Endothelial cell of umbilical vein (primary cell): ENCODE results near the gene ZNF324. TPM values are rescaled to one million over a fixed set of nuclear protein-coding genes. Genes with fewer than 3 reads are reported as not detected.

ENCODE experiments used
- BruUV-seq: library from RNA; stranded (reverse); fragments of 400-500 nt; replicated peaks from 2 replicates; lab custom pipeline; 2021; lab: Mats Ljungman, UMichigan
- CTCF ChIA-PET: fragments of 300-600, 350-600 bp; sonication (Branson Sonifier 250); formaldehyde crosslinking; loops from one replicate; lab custom pipeline; 2021; ENCODE audit warnings: antibody characterized with exemption, inconsistent platforms; lab: Charles Lee
- POLR2A ChIA-PET: fragments of 300-600, 350-600 bp; sonication (Branson Sonifier 250); formaldehyde crosslinking; loops from one replicate; lab custom pipeline; 2021; ENCODE audit warnings: antibody characterized with exemption, inconsistent platforms; lab: Charles Lee
- DNase-seq: peaks from one replicate; pipeline ENCODE4 v3.0.0-alpha.2; 2011; ENCODE audit warnings: low read depth, low spot score
- FAIRE-seq: peaks from 2 replicates; lab custom pipeline; 2011; peaks lifted over from hg19 to GRCh38; lab: Jason Lieb, UNC
- H2AFZ ChIP-seq: 2 replicates; pipeline ENCODE4 v1.6.0; 2012; ENCODE audit warnings: low read depth, low read length, control low read depth, inconsistent platforms
- H3K27ac ChIP-seq: 2 replicates; pipeline ENCODE4 v1.5.1; 2011; ENCODE audit warnings: low read depth, mild to moderate bottlenecking, control low read depth, low read length, moderate library complexity; ENCODE audit not compliant: insufficient read depth
- H3K27me3 ChIP-seq, 2 experiments: 2 replicates each; pipeline versions ENCODE4 v1.6.0 to v1.6.1; 2011; ENCODE audit warnings: low read length in 2 of 2, mixed read lengths in 1 of 2; ENCODE audit not compliant: control insufficient read depth in 2 of 2, insufficient read depth in 2 of 2
- H3K36me3 ChIP-seq, 2 experiments: 2 replicates in 1 of 2; 3 replicates in 1 of 2; pipeline ENCODE4 v1.5.1; 2011; ENCODE audit warnings: low read length in 2 of 2, mild to moderate bottlenecking in 1 of 2, moderate library complexity in 1 of 2; ENCODE audit not compliant: control insufficient read depth in 2 of 2, insufficient read depth in 2 of 2; ENCODE audit errors: extremely low read depth in 1 of 2
- H3K4me1 ChIP-seq: 3 replicates; pipeline ENCODE4 v1.5.1; 2011; ENCODE audit warnings: mild to moderate bottlenecking, low read length; ENCODE audit not compliant: control insufficient read depth, insufficient read depth; ENCODE audit errors: extremely low read depth
- H3K4me2 ChIP-seq: 2 replicates; pipeline ENCODE4 v1.6.1; 2011; ENCODE audit warnings: low read length, control low read depth, mixed read lengths; ENCODE audit not compliant: insufficient read depth
- H3K4me3 ChIP-seq, 3 experiments: fragments of 200-600 bp in 1 of 3; sonication (generic), shearing (Covaris generic) in 1 of 3; replicated peaks in 1 of 3; 2 replicates each; pipeline ENCODE4 v1.5.1; 2011 to 2016; ENCODE audit warnings: control low read depth in 3 of 3, low read length in 3 of 3, mild to moderate bottlenecking in 2 of 3, inconsistent platforms in 1 of 3, low read depth in 1 of 3, moderate library complexity in 1 of 3; ENCODE audit not compliant: insufficient read depth in 1 of 3
- H3K79me2 ChIP-seq: 2 replicates; pipeline ENCODE4 v1.6.0; 2012; ENCODE audit warnings: low read length, inconsistent platforms; ENCODE audit not compliant: control insufficient read depth, insufficient read depth
- H3K9ac ChIP-seq: replicated peaks from 2 replicates; pipeline ENCODE3; 2011; ENCODE audit warnings: low read length, control low read depth; ENCODE audit not compliant: insufficient read depth; ENCODE audit errors: extremely low read depth
- H3K9me1 ChIP-seq: replicated peaks from 3 replicates; pipeline ENCODE4 v1.6.0; 2011; ENCODE audit warnings: mild to moderate bottlenecking, low read length; ENCODE audit not compliant: control insufficient read depth, insufficient read depth; ENCODE audit errors: extremely low read depth
- H3K9me3 ChIP-seq: replicated peaks from 2 replicates; pipeline ENCODE4 v1.5.1; 2012; ENCODE audit warnings: low read length, inconsistent platforms; ENCODE audit not compliant: control insufficient read depth, insufficient read depth
- H4K20me1 ChIP-seq: replicated peaks from 2 replicates; pipeline ENCODE3; 2011; ENCODE audit warnings: mild to moderate bottlenecking, low read length; ENCODE audit not compliant: control insufficient read depth, insufficient read depth; ENCODE audit errors: extremely low read depth
- CTCF ChIP-seq, 2 donors: IDR thresholded peaks; 1 replicate in 1 of 2; 2 replicates in 1 of 2; pipeline ENCODE4 v1.5.1; 2011; ENCODE audit warnings: low read length in 2 of 2, mild to moderate bottlenecking in 2 of 2, moderate library complexity in 2 of 2, control low read depth in 1 of 2, inconsistent platforms in 1 of 2, low read depth in 1 of 2; ENCODE audit not compliant: insufficient read depth in 1 of 2; ENCODE audit errors: extremely low read depth in 1 of 2
- FOS ChIP-seq: IDR thresholded peaks from 2 replicates; pipeline ENCODE4 v1.6.1; 2011; ENCODE audit warnings: mild to moderate bottlenecking, low read length, moderate library complexity, borderline replicate concordance; ENCODE audit not compliant: insufficient read depth
- GATA2 ChIP-seq: IDR thresholded peaks from 2 replicates; pipeline ENCODE4 v1.7.0; 2011; ENCODE audit warnings: low read depth, mild to moderate bottlenecking, moderate library complexity, mixed read lengths, low read length; ENCODE audit not compliant: insufficient read length, insufficient read depth
- MAX ChIP-seq: IDR thresholded peaks from 2 replicates; pipeline ENCODE4 v1.6.1; 2011; ENCODE audit not compliant: insufficient read depth, insufficient read length
- MYC ChIP-seq: IDR thresholded peaks from one replicate; pipeline ENCODE4 v1.6.1; 2011; ENCODE audit warnings: mild to moderate bottlenecking, low read depth, low read length
- POLR2A ChIP-seq: IDR thresholded peaks from 2 replicates; pipeline ENCODE4 v1.6.1; 2012; ENCODE audit warnings: low read depth, mild to moderate bottlenecking, control low read depth, low read length
- POLR2AphosphoS5 ChIP-seq: IDR thresholded peaks from 2 replicates; pipeline ENCODE4 v1.6.1; 2012; ENCODE audit warnings: low read depth, mild to moderate bottlenecking, control low read depth, low read length, moderate library complexity; ENCODE audit not compliant: insufficient read depth
- dilution Hi-C: fragments of 300-500 bp; cut with MboI; formaldehyde crosslinking; loops from one replicate; pipeline ENCODE4 v1.15.0; 2019; ENCODE audit warnings: low sequenced_read_pairs; ENCODE audit not compliant: extremely low pct_ligation_motif_present
- intact Hi-C: fragments of 100-400 bp; cut with micrococcal nuclease; formaldehyde crosslinking; loops from one replicate; pipeline ENCODE4 v1.10.0; 2022
- polyA plus RNA-seq, 4 experiments: library from polyadenylated mRNA; depleted of rRNA in 3 of 4; stranded (reverse) in 3 of 4; unstranded in 1 of 4; fragments of >200 nt; gene quantifications; 2 replicates each; pipeline versions ENCODE4 v1.2.1 to v1.2.3, GENCODE V29; 2011 to 2012; ENCODE audit warnings: missing spikeins in 1 of 4
- total RNA-seq: library from RNA; stranded (reverse); gene quantifications from 2 replicates; pipeline ENCODE4 v1.2.3, GENCODE V29; 2021

Gene ZNF324
- total and polyA plus RNA-seq, 2 donors (not counting 3 experiments of a cell fraction or from before 2014, with no cell fraction given) = 6.4 to 8.7 TPM

GRCh38 chr19:58429745-58430144 lies 37.1 kb upstream of the ZNF324 start:
- Histone ChIP-seq H3K9ac (no peak overlapping the region), H3K4me2 (no peak overlapping the region), H3K79me2 (no peaks in the 10 kb centered on the region), H2AFZ (no peak overlapping the region), H3K4me1 (no peaks in the 10 kb centered on the region), H3K9me1 (no peaks in the 10 kb centered on the region), H3K27me3 (no peaks in the 10 kb centered on the region), H3K27ac (no peak overlapping the region), H3K9me3 (peaks cover 35% of the 10 kb centered on the region), H3K4me3 (no peak overlapping the region), H4K20me1 (no peaks in the 10 kb centered on the region), H3K36me3 (peaks cover 5 to 9% of the 10 kb centered on the region in 2 experiments)
- TF ChIP-seq CTCF (IDR thresholded peaks at IDR 0.05; ENCODE audit: extremely low read depth in 1 of 2, insufficient read depth in 1 of 2, low read depth in 1 of 2, low read length in 2 of 2) = no peak
- TF ChIP-seq GATA2 = no peak
- TF ChIP-seq MAX = no peak
- TF ChIP-seq FOS = no peak
- TF ChIP-seq POLR2A = no peak
- no peak for TF ChIP-seq POLR2AphosphoS5
- TF ChIP-seq MYC = no peak
- intact Hi-C loops = no loop called here
- no TSS peak for BruUV-seq
- ChIA-PET CTCF (no interaction called here), POLR2A (no interaction called here)
- FAIRE-seq (no peak), DNase-seq (no peak)
- dilution Hi-C loops = no loop called here
